22Rv1 (cell line): ENCODE measurements around the gene KLF13.

Experiments
- H3K27ac ChIP-seq: fragments of 450-650 bp; 2 replicates; pipeline ENCODE4 v1.5.1; 2017
- ZFX ChIP-seq: fragments of 450-650 bp; IDR thresholded peaks from 2 replicates; pipeline ENCODE4 v1.6.1; 2017; ENCODE audit warnings: antibody characterized with exemption, borderline replicate concordance
- TF ChIP-seq, protein P1 (sequence below): fragments of 450-650 bp; IDR thresholded peaks from 2 replicates; pipeline ENCODE4 v1.5.1; 2017; ENCODE audit warnings: mild to moderate bottlenecking

KLF13 gene

DNA sequence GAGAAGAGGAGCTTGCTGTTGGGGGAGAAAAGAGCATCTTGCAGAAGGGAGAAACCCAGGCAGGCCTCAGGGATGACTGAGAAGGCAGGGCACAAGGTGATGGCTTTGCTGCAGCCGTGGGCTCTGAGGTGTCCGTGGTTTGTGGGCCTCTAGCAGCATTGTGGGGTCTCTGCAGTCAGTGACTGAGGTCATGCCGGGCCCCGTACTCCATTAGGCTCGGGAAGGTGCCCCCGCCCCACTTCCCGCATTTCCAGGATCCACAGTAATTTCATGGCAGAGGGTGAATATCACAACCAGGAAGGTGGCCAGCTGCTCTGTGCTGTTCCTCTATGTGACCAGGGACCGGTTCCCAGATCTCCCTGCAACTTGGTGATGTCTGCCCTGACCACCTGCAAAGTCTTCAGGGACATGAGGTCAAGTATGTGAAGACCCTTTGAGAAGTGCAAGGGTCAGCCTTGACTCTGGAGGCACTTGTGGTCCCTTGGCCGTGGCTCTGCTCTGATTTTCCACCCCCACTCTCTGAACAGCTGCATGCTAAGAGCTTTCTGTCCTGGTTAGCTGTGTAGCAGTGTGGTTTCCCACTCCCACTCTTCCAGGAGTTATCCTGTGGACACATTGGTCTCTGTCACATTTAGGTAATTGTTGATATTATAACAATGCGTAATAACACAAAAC lies 3.6 kb downstream of the KLF13 start:
- no peak overlapping the region for H3K27ac ChIP-seq
- TF ChIP-seq ZFX, result no peak
- TF ChIP-seq, protein P1, sequence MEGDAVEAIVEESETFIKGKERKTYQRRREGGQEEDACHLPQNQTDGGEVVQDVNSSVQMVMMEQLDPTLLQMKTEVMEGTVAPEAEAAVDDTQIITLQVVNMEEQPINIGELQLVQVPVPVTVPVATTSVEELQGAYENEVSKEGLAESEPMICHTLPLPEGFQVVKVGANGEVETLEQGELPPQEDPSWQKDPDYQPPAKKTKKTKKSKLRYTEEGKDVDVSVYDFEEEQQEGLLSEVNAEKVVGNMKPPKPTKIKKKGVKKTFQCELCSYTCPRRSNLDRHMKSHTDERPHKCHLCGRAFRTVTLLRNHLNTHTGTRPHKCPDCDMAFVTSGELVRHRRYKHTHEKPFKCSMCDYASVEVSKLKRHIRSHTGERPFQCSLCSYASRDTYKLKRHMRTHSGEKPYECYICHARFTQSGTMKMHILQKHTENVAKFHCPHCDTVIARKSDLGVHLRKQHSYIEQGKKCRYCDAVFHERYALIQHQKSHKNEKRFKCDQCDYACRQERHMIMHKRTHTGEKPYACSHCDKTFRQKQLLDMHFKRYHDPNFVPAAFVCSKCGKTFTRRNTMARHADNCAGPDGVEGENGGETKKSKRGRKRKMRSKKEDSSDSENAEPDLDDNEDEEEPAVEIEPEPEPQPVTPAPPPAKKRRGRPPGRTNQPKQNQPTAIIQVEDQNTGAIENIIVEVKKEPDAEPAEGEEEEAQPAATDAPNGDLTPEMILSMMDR, result no peak

DNA sequence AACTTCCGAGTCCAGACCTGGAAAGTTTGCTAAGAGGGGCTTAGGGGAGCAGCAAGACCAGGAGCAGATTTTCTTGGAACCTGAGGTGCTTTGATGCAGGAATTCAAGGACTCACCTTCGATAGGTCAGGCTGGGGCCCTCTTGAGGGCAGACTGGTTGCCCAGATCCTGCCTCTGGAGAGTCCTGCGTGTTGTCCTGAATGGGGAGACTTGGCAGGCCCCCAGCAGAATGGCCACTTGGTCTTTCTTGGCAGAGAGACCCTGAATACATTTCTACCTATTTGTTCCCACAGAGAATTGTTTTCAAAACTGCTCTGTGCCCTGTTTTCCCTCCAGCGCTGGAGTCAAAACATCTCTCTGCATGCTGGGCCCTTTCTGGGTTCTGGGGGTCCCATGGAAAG lies 4.2 kb downstream of the KLF13 start:
- no peak overlapping the region for H3K27ac ChIP-seq

DNA sequence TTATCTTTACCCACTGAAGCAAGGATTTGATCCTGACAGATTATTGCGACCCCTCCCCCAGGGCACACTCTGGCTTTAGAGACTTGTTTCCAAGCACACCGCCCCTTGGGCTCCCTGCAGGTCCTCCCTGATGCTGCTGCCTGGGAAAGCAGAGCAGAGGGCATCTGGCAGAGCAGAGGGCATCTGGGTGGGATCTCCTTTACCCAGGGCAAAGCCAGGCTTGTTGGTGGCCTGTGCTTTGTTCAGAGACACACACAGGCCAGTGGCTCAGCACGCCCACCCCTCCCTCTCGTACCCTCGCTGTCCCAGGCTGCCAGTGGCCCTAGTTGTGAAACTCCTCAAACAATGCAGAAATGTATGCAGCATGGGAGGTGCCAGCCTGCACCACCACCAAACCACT lies 4.8 kb downstream of the KLF13 start:
- TF ChIP-seq, protein P1, result no peak
- TF ChIP-seq ZFX, result no peak
- H3K27ac ChIP-seq, result no peak overlapping the region

More for the DNA sequence above, 4.2 kb downstream of the KLF13 start:
- TF ChIP-seq, protein P1, result no peak
- TF ChIP-seq ZFX, result no peak

DNA sequence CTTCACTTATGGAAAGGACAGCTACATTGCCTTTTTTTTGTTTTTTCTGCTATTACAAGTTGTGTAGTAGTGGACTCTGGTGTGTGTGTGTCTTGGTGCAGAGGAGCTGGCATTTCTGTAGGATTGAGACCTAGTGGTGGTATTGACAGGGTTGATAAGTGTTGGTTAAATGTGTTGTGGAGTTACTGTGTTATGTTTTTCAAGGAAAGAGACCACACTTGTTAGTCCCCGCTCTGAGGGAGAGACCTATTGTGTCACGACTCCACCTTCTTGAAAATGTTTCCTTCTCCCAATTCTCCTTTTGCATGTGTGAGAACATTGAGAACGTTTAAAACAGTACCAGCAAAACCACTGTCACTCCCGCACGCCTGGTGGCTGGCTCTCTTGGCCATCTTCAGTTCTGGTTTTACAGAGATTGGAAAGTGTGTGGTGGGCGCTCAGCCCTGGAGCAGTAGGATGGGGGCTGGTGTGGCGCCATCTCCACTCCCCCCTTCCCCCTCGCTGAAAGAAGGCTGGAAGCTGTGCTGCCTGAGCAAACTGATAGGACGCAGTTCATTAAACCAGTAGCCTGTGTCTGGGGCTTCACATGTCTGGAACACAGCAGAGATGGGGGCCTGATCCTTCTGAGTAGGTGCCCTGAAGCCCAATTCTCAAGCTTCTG lies 5.5 kb downstream of the KLF13 start:
- TF ChIP-seq, protein P1, result no peak
- TF ChIP-seq ZFX, result no peak
- no peak overlapping the region for H3K27ac ChIP-seq

DNA sequence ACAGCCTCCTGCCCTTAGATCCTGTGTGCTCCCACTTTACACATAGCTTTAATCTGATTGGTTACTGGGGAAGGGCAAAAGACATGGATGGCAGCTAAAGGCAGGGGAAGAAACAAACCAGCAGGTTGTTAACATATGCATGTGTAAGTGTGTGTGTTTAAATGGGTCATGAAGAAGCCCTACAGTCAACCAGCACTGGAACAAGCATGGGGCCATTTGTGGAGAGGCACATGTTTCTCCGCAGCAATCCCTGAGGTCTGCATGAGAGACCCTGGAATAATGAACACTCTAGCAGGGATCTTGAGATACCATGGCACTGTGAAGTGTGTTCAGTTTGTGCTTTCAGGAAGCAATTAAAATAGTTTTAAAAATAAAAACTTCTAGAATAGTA lies 6.0 kb downstream of the KLF13 start:
- TF ChIP-seq ZFX, result no peak
- TF ChIP-seq, protein P1, result no peak
- H3K27ac ChIP-seq, result no peak overlapping the region

DNA sequence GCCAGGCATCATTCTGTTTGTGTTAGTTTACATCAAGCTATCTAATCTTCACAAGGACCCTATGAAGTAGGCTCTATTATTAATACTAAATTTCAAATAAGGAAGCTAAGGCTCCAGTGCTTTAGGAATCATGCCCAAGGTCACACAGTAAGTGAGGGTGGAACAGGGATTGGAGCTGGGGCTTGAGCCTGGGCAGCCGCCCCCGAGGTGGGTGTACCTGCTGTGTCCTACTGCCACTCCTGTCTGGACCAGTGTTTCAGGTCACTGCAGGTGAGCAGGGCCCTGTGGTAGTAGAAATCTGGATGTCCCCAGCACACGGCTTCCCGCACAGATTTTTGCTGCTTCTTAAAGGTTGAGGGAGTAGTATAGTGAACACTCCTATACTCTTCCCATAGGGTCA lies 6.5 kb downstream of the KLF13 start:
- TF ChIP-seq, protein P1, result no peak
- TF ChIP-seq ZFX, result no peak
- H3K27ac ChIP-seq, result no peak overlapping the region

DNA sequence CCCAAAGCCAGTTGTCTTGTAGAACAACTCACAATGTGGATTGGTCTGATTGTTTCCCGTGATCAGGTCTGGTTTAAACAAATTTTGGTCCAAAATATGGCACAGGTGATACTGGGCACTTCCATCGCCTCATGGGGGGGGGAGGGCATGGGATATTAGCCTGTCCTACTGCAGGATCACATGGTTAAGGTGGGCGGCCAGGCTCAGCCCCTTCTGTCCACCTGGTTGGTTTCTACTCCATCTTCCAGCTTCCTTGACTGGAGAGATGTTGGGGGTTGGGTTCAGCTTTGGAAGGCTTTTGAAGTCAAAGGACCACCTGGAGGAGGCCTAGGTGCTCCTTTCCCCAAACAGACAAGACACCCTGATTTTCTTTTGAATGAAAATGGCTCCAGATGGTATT lies 7.2 kb downstream of the KLF13 start:
- no peak for TF ChIP-seq ZFX
- TF ChIP-seq, protein P1, result no peak
- H3K27ac ChIP-seq, result no peak overlapping the region
